Ramos (cell line): ENCODE data around the gene SSB.
"Not testable (repeated sequence)": the region's sequence is repeated elsewhere in the genome, so short reads cannot be mapped to it uniquely, and the experiment has no call there.

Experiments used
- in situ Hi-C: fragments of 300-500 bp; cut with MboI; formaldehyde crosslinking; loops from one replicate; pipeline ENCODE4 v1.14.3; 2022; ENCODE audit warnings: low sequenced_read_pairs; ENCODE audit not compliant: unreplicated experiment

The SSB gene

DNA sequence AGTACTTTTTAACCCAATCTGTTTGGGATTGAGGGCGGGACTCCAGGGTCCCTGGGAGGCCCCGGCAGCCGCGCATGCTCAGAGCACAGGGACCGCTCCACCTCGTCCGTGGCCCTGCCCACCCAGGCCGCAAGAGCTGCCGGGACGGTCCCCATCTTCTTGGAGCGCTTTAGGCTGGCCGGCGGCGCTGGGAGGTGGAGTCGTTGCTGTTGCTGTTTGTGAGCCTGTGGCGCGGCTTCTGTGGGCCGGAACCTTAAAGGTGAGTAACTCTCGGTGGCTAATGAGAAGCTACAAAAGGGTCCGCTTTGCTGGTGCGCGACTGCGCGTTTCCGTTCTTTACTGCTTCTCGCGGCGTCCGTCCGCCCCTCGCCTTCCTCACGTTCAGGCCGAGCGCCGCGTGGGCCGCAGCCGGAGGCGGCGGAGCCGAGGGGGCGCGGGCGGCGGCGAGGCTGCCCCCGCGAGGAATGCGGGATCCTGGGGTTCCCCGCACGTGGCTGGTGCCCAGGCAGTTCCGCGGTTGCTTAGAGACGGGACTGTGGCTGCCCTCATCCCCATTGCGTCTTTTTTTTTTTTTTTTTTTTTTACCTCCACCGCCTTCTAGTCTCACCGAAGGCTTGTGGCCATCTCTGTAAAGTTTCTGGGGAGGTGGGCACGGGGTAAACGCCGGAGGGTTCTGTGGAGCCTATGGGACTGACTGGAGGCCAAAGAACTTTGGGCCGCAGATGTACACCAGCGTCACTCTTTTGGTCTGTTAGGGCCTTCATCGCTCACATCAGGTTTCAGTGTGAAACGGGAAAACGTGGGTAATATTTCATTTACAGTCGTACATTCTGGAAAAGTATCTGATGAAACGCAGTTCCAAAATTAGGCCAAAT lies at the start of gene SSB:
SSB (plus strand) TSS at position 154 of the 875 bp plus-strand sequence. CDS start 2,090 bp downstream, outside the sequence.
- in situ Hi-C loops = no loop called here

DNA sequence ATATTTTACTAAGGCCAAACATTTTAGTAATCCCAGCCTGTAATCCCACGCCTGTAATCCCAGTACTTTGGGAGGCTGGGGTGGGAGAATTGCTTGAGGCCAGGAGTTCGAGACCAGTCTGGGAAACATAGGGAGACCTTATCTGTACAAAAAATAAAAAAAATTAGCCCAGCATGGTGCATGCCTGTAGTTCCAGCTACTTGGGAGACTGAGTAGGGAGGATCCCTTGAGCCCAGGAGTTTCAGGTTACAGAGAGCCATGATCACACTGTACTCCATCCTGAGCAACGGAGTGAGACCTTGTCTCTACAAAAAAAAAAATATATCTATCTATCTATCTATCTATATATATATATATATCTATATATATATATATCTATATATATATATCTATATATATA lies 45.9 kb upstream of the SSB start:
- in situ Hi-C loops = no loop called here

DNA sequence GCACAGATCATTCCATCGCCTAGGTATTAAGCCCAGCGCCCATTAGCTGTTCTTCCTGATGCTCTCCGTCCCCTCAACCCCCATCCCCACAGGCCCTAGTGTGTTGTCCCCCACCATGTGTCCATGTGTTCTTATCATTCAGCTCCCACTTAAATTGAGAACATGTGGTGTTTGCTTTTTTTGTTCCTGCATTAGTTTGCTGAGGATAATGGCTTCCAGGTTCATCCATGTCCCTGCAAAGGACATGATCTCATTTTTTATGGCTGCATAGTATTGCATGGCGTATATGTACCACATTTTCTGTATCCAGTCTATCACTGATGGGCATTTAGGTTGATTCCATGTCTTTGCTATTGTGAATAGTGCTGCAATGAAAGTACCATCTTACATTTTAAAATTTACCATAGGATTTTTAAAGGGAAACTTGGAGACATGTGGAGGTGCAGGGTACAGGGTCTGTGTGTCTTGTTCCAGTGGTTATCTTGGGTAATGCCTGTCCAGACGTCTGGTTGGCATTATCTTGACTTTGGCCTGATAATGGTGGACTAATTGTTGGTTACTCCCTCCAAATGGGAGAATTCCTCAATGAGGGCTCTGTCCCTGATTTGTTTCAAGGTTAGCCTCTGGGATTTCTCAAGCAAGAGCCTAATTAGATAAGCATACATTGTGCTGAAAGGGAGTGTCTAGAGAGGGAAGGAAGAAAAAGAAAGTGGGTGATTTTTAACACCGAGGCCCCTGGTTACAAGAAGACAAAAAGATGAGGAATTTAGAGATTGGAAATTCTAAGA lies 43.4 kb upstream of the SSB start:
- in situ Hi-C loops = no loop called here

DNA sequence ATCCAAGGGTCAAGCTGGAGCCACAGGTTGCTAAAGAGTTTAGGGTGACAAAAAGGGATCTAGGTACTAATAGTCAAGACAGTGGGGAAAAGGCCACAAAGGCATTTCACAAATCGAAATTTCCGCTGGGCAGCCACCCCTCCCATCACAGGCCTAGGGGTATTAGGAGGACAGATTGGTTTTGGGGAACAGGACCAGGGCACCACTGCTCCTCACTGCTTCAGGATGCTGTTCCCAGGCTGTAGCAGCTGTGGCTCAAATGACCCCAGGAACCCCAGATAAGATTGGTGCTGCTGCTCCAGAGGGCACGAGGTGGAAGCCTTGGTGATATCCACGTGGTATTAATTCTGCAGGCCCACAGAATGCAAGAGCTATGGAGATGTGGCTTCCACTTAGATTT lies 42.3 kb upstream of the SSB start:
- in situ Hi-C loops = no loop called here

DNA sequence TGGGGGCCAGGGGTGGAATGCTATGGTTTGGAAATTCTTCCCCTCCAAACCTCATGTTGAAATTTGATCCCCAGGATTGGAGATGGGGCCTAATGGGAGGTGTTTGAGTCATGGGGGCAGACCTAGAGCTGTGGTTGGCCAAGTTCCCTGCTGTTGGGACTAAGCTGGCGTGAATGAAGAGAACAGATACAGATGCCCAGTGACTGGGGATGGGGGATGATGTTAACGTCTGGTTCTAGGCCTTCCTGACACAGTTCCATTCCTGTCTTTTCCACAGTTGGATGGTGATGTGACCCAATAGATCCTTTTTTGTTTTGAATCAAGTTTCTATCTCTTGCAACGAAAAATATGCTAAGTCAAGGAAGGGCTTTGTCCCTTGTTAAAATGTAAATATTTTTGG lies 41.3 kb upstream of the SSB start:
- in situ Hi-C loops = no loop called here

DNA sequence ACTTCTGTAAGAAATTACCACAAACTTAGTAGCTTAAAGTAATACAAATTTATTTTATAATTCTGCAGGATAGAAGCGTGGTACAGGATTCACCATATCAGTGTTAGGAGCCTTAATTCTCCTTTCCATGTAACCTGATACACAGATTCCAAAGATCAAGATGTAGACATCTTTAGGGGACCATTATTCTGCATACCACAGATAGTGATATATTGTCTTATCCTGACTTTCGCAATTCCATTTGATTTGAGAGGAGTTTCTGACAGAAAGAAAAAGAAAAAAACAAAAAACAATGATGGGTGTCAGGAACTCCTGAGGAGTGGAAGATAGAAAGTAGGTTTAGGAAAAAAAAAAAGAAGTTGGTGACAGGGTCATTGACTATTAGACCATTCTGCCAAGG lies 40.9 kb upstream of the SSB start:
- in situ Hi-C loops = no loop called here

DNA sequence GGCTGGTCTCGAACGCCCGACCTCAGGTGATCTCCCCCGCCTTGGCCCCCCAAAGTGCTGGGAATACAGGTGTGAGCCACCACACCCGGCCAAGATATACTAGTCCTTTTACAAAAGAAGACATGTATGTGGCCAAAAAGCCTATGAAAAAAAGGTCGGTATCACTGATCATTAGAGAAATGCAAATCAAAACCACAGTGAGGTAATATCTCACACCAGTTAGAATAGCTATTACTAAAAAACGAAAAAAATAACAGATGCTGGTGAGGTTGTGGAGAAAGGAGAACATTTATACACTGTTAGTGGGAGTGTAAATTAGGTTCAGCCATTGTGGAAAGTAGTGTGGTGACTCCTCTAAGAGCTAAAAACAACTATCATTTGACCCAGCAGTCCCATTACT lies 38.7 kb upstream of the SSB start:
- in situ Hi-C loops = no loop called here

DNA sequence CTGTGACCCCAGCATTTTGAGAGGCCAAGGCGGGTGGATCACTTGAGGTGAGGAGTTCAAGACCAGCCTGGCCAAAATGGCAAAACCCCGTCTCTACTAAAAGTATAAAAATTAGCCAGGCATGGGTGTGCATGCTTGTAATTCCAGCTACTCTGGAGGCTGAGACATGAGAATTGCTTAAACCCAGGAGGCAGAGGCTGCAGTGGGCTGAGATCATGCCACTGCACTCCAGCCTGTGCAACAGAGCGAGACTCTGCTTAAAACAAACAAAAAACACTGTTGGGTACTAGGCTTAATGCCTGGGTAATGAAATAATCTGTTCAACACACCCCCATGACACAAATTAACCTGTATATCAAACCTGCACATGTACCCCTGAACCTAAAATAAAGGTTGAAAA lies 37.9 kb upstream of the SSB start:
- in situ Hi-C loops = not testable (repeated sequence)

DNA sequence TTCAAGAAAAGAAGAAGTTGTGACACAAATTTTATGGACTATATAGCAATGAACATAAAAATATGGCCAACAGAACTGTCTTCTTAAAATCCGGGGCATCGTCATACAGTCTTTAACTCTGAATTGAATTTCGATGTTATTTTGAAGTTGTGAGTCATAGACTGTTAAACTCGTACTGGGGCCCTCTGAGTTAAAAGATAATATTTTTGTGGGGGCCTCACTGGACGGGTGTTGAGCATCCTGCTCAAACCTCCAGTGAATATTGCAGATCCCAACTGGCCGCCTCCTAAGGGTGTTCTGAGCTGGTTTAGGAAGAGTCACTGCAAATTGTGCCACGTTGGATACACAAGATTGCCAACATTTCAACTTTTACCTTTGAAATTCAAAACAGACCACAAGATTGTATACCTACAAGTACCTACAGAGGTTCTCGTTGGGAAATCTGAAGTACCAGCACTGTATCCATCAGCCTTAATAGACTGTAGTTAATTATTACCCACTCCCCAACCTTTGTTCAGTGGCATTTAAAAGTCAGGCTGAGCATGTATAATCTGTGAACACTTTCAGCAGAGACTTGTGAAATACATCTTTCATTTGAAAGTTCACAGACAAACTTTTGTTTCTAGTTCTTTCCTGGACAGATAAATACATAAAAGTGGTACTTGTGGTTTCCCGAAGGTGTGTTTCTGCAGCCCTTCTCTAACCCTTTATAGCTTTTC lies 37.3 kb upstream of the SSB start:
- in situ Hi-C loops = no loop called here

DNA sequence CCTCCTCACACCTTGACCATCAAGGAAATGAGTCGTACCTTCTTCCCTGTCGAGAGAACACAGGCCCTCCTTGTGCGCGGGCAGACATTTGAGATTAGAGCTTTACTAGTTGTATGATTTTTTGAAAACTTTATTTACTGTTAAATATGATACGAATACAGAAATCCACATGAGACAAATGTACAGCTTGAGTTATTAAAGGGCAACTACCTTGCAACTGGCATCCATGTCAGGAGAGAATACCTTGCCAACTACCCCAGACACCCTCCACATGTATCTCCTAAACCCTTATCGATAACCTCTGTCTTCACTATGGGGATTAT lies 36.7 kb upstream of the SSB start:
- in situ Hi-C loops = no loop called here

DNA sequence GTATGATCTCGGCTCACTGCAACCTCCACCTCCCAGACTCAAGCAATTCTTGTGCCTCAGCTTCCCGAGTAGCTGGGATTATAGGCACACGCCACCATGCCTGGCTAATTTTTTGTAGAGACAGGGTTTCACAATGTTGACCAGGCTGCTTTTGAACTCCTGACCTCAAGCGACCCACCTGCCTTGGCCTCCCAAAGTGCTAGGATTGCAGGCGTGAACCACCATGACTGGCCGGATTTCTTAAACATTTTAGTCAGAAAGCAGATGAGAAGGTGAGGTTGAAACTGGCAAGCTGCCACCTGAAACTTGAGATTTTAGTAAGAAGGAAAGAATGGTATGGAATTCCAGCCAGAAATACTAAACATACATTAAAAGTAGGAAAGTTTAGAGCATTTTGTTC lies 33.1 kb upstream of the SSB start:
- in situ Hi-C loops = no loop called here

DNA sequence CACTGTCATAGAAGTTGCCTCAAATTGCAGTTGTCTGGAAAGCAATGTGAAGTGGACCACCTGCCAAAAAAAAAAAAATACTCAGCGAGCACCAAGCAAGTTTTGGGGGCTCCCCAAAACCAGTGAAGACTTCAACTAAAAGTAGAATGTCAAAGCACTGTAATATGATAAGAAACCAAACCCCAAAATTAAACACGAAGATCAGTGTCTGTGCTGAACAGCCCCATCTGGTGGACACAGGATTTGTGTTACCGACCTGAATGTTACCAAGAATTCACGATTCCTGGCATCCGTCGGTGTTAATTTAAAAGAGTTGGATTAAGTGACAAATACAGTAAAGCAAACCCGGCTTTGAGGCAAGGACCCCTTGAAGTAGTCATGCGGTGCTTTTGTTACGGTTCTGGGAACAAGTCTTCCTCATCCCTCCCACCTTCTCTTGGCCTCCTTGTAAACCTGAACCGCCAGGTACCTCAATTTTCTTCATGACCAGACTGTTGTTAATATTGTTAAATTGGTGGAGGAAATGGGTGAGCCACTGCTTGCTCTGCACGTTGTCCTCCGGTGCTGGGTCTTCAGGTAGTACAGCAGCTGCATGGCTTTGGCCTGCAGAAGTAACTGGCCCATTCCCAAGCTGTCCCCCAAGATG lies 31.3 kb upstream of the SSB start:
- in situ Hi-C loops = no loop called here

DNA sequence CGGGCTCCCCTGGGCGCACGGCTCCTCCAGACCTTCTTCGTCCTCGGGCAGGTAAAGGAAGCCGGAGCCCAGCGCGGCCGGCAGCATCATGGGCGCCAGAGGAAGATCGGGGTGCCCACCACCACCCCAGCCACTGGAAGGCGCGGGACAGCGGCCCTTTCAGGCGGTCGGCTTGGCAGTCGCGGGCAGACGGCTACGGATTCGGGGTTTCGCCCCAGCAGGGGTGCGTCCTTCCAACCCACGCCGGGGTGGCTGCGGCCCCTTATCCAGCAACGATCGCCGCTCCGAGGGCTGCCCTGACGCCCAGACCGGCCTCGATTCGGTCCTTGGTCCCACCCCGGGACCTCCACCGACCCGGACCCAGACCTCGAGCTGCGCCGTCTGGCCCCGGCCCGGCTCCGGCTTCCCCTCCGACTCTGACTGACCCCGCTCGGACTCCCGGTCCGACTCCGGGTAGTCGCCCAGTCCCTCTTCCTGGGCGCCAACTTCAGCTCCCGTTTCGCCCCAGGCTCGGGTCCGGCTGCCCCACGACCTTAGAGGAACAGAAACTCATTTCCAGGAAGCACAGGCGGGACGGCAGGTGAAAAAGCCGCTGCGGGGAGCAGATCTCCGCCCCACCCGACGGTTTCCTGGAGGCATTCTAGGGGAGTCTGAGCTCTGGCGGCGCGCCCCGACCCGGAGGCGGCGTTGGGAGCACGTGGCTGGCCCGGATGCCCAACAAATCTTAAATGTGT lies 30.2 kb upstream of the SSB start:
- in situ Hi-C loops = no loop called here

DNA sequence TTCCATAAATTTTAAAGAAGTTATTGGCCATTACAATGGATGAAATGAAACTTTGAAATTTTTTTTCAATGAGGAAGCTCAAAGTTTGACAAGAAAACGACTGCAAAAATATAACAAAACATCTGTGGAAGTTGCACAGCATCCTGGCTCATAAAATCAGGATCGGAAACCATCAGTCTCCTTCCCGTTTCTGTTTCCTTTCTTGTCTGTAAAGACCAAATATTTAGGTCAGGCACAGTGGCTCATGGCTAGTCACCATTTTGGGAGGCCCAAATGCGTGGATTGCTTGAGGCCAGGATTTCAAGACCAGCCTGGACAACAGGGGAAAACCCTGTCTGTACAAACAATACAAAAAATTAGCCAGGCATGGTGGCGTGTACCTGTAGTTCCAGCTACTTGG lies 27.6 kb upstream of the SSB start:
- in situ Hi-C loops = no loop called here

DNA sequence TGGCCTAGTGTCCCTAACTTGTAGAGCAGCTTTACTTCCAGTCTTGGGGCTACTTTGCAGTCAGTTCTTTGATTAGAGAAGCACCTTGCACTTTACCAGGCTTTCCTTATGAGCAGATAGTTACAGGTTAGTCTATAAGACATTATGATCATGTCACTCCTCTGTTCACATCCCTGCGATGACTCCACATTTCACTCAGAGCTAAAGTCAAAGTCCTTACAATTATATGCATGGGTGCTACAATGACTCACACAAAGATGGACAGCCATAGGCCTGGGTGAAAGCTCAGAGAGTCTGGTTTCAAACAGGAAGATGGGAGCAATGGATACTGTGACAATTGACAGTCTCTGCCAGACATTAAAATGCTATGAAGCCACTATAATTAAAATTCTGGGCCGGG lies 27.1 kb upstream of the SSB start:
- in situ Hi-C loops = no loop called here

DNA sequence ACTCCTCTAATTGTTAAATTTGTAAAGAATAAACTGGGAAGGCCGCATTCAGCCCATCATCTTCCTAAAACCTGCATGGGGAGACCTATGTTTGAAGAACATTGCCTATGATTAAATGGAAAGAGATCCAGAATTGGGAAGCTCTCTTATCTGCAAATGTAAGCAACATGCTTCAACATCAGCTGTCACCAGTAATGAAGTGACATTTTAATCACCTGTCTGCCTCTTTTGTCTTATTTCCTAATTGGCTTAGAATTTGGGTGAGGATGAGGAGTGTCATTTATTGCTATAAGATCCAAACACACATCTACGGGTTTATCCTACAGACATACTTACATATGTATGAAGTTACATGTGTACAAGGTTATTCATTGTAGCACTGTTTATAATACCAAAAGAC lies 26.0 kb upstream of the SSB start:
- in situ Hi-C loops = no loop called here

DNA sequence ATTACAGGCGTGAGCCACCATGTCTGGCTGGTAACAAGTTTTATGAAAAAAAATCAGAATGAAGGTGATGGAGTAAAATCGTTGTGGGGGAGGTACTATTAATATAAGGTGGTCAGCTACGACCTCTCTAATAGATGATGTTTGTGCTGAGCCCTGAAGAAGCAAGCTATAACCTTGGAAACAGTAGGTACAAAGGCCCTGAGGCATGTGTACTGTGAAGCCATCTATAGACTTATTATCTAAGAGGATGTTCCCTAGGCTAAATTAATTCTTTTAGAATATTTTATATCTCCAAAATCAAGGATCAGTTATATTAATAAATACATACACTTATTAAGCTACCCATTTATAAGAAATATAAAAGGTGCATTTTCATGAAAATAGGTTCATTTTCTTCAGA lies 23.3 kb upstream of the SSB start:
- in situ Hi-C loops = no loop called here

DNA sequence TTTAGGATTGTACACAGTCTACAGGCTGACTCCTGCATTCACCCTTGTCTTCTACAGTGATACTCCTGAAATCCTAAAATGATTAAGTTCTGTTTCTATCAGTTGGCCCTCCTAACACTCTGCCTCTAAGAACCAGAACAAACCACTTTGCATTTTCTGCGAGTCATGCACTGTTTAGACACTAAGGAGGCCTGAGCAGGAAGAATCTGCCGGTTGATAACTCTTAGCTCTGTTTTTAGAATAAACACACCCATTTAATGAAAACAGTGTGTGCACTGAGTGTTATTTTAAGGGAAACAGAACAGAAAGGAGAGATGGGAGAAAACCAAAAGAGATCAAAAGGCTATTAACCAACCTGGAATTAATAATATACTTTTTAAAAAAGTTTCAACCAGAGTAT lies 22.9 kb upstream of the SSB start:
- in situ Hi-C loops = no loop called here

DNA sequence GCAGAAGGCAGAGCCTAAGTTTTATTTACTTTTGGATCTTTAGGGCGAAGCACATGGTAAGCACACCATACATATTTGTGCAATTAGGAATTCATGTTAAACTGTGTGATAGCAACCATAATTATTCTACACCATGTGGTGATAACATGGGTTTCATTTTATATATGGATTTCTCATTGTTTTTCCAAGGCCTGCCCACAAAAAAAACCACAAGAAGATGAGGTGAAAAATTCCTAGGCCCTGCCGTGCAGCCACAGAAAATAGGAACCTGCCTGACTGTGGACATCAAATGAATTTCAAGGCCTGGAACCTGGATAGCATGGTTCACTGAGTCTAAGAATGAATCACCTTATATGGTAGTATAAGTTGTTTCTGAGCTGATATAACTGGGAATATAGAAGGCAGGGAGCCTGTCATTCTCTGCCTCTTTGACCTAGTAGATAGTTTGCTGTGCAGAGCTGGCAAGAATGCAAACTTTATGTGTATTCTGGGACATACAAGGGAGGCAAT lies 22.4 kb upstream of the SSB start:
- in situ Hi-C loops = no loop called here

DNA sequence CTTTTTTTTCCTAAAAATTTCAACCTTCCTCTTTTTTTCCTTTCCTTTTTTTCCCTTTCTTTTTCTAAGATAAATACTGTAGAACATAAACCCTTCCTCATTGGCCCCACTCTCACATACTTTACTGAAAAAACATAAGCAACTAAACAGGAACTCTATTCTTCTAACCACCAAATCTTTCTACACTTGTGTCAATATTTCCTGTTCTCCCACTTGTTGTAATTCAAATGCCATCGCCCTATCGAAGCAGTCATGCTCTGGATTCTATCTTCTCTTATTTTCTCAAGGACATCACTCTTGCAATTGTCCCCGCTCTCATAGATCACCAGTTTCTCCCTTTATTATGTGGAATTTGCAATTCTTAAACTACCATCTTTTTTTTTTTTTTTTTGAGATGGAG lies 20.2 kb upstream of the SSB start:
- in situ Hi-C loops = no loop called here
